T1000 (cell line): Measurements from ENCODE around the gene KCNJ13.
"Not testable (repeated sequence)": the region's sequence is repeated elsewhere in the genome, so short reads cannot be mapped to it uniquely, and the experiment has no call there.

Experiments used
- DNase-seq: peaks from one replicate; lab custom pipeline; 2025; ENCODE audit warnings: mixed read lengths; lab: John Stamatoyannopoulos, UW

Gene KCNJ13

GRCh38 chr2:232767866-232768265 is 8.5 kb downstream of the KCNJ13 start:
- DNase-seq: no peak

GRCh38 chr2:232761301-232761907 is 15.0 kb downstream of the KCNJ13 start:
- no peak for DNase-seq

GRCh38 chr2:232757905-232758304 is 18.5 kb downstream of the KCNJ13 start:
- no peak for DNase-seq

GRCh38 chr2:232750135-232750671 is 26.2 kb downstream of the KCNJ13 start:
- no peak for DNase-seq

- DNase-seq: no peak
Observed at GRCh38 chr2:232749331-232749730, 27.0 kb downstream of the KCNJ13 start.

GRCh38 chr2:232748038-232748437 is 28.3 kb downstream of the KCNJ13 start:
- DNase-seq: no peak

GRCh38 chr2:232744963-232745362 is 31.4 kb downstream of the KCNJ13 start:
- no peak for DNase-seq

GRCh38 chr2:232741972-232742371 is 34.4 kb downstream of the KCNJ13 start:
- DNase-seq: no peak

GRCh38 chr2:232741294-232741693 is 35.1 kb downstream of the KCNJ13 start:
- no peak for DNase-seq

GRCh38 chr2:232731470-232731869 is 44.9 kb downstream of the KCNJ13 start:
- no peak for DNase-seq

- DNase-seq: no peak
Observed at GRCh38 chr2:232728785-232729184, 47.6 kb downstream of the KCNJ13 start.

GRCh38 chr2:232723027-232723426 is 53.3 kb downstream of the KCNJ13 start:
- no peak for DNase-seq

- no peak for DNase-seq
Observed at GRCh38 chr2:232721882-232722281, 54.5 kb downstream of the KCNJ13 start.

GRCh38 chr2:232721261-232721660 is 55.1 kb downstream of the KCNJ13 start:
- no peak for DNase-seq

- DNase-seq: not testable (repeated sequence)
Observed at GRCh38 chr2:232720056-232720455, 56.3 kb downstream of the KCNJ13 start.
